Endothelial cell of umbilical vein (primary cell): ENCODE data around the gene NOTCH2. TPM values are rescaled to one million over a fixed set of nuclear protein-coding genes. Genes with fewer than 3 reads are reported as not detected.

Source experiments
- BruUV-seq: library from RNA; stranded (reverse); fragments of 400-500 nt; replicated peaks from 2 replicates; lab custom pipeline; 2021; lab: Mats Ljungman, UMichigan
- CTCF ChIA-PET: fragments of 300-600, 350-600 bp; sonication (Branson Sonifier 250); formaldehyde crosslinking; loops from one replicate; lab custom pipeline; 2021; ENCODE audit warnings: antibody characterized with exemption, inconsistent platforms; lab: Charles Lee
- POLR2A ChIA-PET: fragments of 300-600, 350-600 bp; sonication (Branson Sonifier 250); formaldehyde crosslinking; loops from one replicate; lab custom pipeline; 2021; ENCODE audit warnings: antibody characterized with exemption, inconsistent platforms; lab: Charles Lee
- DNase-seq: peaks from one replicate; pipeline ENCODE4 v3.0.0-alpha.2; 2011; ENCODE audit warnings: low read depth, low spot score
- FAIRE-seq: peaks from 2 replicates; lab custom pipeline; 2011; peaks lifted over from hg19 to GRCh38; lab: Jason Lieb, UNC
- H2AFZ ChIP-seq: 2 replicates; pipeline ENCODE4 v1.6.0; 2012; ENCODE audit warnings: low read depth, low read length, control low read depth, inconsistent platforms
- H3K27ac ChIP-seq: 2 replicates; pipeline ENCODE4 v1.5.1; 2011; ENCODE audit warnings: low read depth, mild to moderate bottlenecking, control low read depth, low read length, moderate library complexity; ENCODE audit not compliant: insufficient read depth
- H3K27me3 ChIP-seq, 2 experiments: 2 replicates each; pipeline versions ENCODE4 v1.6.0 to v1.6.1; 2011; ENCODE audit warnings: low read length in 2 of 2, mixed read lengths in 1 of 2; ENCODE audit not compliant: control insufficient read depth in 2 of 2, insufficient read depth in 2 of 2
- H3K36me3 ChIP-seq, 2 experiments: 2 replicates in 1 of 2; 3 replicates in 1 of 2; pipeline ENCODE4 v1.5.1; 2011; ENCODE audit warnings: low read length in 2 of 2, mild to moderate bottlenecking in 1 of 2, moderate library complexity in 1 of 2; ENCODE audit not compliant: control insufficient read depth in 2 of 2, insufficient read depth in 2 of 2; ENCODE audit errors: extremely low read depth in 1 of 2
- H3K4me1 ChIP-seq: 3 replicates; pipeline ENCODE4 v1.5.1; 2011; ENCODE audit warnings: mild to moderate bottlenecking, low read length; ENCODE audit not compliant: control insufficient read depth, insufficient read depth; ENCODE audit errors: extremely low read depth
- H3K4me2 ChIP-seq: 2 replicates; pipeline ENCODE4 v1.6.1; 2011; ENCODE audit warnings: low read length, control low read depth, mixed read lengths; ENCODE audit not compliant: insufficient read depth
- H3K4me3 ChIP-seq, 3 experiments: fragments of 200-600 bp in 1 of 3; sonication (generic), shearing (Covaris generic) in 1 of 3; replicated peaks in 1 of 3; 2 replicates each; pipeline ENCODE4 v1.5.1; 2011 to 2016; ENCODE audit warnings: control low read depth in 3 of 3, low read length in 3 of 3, mild to moderate bottlenecking in 2 of 3, inconsistent platforms in 1 of 3, low read depth in 1 of 3, moderate library complexity in 1 of 3; ENCODE audit not compliant: insufficient read depth in 1 of 3
- H3K79me2 ChIP-seq: 2 replicates; pipeline ENCODE4 v1.6.0; 2012; ENCODE audit warnings: low read length, inconsistent platforms; ENCODE audit not compliant: control insufficient read depth, insufficient read depth
- H3K9ac ChIP-seq: replicated peaks from 2 replicates; pipeline ENCODE3; 2011; ENCODE audit warnings: low read length, control low read depth; ENCODE audit not compliant: insufficient read depth; ENCODE audit errors: extremely low read depth
- H3K9me1 ChIP-seq: replicated peaks from 3 replicates; pipeline ENCODE4 v1.6.0; 2011; ENCODE audit warnings: mild to moderate bottlenecking, low read length; ENCODE audit not compliant: control insufficient read depth, insufficient read depth; ENCODE audit errors: extremely low read depth
- H3K9me3 ChIP-seq: replicated peaks from 2 replicates; pipeline ENCODE4 v1.5.1; 2012; ENCODE audit warnings: low read length, inconsistent platforms; ENCODE audit not compliant: control insufficient read depth, insufficient read depth
- H4K20me1 ChIP-seq: replicated peaks from 2 replicates; pipeline ENCODE3; 2011; ENCODE audit warnings: mild to moderate bottlenecking, low read length; ENCODE audit not compliant: control insufficient read depth, insufficient read depth; ENCODE audit errors: extremely low read depth
- EZH2 ChIP-seq: IDR thresholded peaks from 2 replicates; pipeline ENCODE4 v1.6.1; 2012; ENCODE audit warnings: borderline replicate concordance, low read depth, mild to moderate bottlenecking, moderate library complexity, low read length, inconsistent platforms; ENCODE audit not compliant: severe bottlenecking
- FOS ChIP-seq: IDR thresholded peaks from 2 replicates; pipeline ENCODE4 v1.6.1; 2011; ENCODE audit warnings: mild to moderate bottlenecking, low read length, moderate library complexity, borderline replicate concordance; ENCODE audit not compliant: insufficient read depth
- GATA2 ChIP-seq: IDR thresholded peaks from 2 replicates; pipeline ENCODE4 v1.7.0; 2011; ENCODE audit warnings: low read depth, mild to moderate bottlenecking, moderate library complexity, mixed read lengths, low read length; ENCODE audit not compliant: insufficient read length, insufficient read depth
- JUN ChIP-seq: IDR thresholded peaks from 2 replicates; pipeline ENCODE4 v1.6.1; 2011; ENCODE audit warnings: borderline replicate concordance, low read depth; ENCODE audit not compliant: insufficient read length, insufficient read depth
- MYC ChIP-seq: IDR thresholded peaks from one replicate; pipeline ENCODE4 v1.6.1; 2011; ENCODE audit warnings: mild to moderate bottlenecking, low read depth, low read length
- POLR2A ChIP-seq: IDR thresholded peaks from 2 replicates; pipeline ENCODE4 v1.6.1; 2012; ENCODE audit warnings: low read depth, mild to moderate bottlenecking, control low read depth, low read length
- POLR2AphosphoS5 ChIP-seq: IDR thresholded peaks from 2 replicates; pipeline ENCODE4 v1.6.1; 2012; ENCODE audit warnings: low read depth, mild to moderate bottlenecking, control low read depth, low read length, moderate library complexity; ENCODE audit not compliant: insufficient read depth
- dilution Hi-C: fragments of 300-500 bp; cut with MboI; formaldehyde crosslinking; loops from one replicate; pipeline ENCODE4 v1.15.0; 2019; ENCODE audit warnings: low sequenced_read_pairs; ENCODE audit not compliant: extremely low pct_ligation_motif_present
- intact Hi-C: fragments of 100-400 bp; cut with micrococcal nuclease; formaldehyde crosslinking; loops from one replicate; pipeline ENCODE4 v1.10.0; 2022
- polyA plus RNA-seq, 4 experiments: library from polyadenylated mRNA; depleted of rRNA in 3 of 4; stranded (reverse) in 3 of 4; unstranded in 1 of 4; fragments of >200 nt; gene quantifications; 2 replicates each; pipeline versions ENCODE4 v1.2.1 to v1.2.3, GENCODE V29; 2011 to 2012; ENCODE audit warnings: missing spikeins in 1 of 4
- total RNA-seq: library from RNA; stranded (reverse); gene quantifications from 2 replicates; pipeline ENCODE4 v1.2.3, GENCODE V29; 2021
- TF ChIP-seq, protein P1 (sequence below), 2 donors: IDR thresholded peaks; 1 replicate in 1 of 2; 2 replicates in 1 of 2; pipeline ENCODE4 v1.5.1; 2011; ENCODE audit warnings: low read length in 2 of 2, mild to moderate bottlenecking in 2 of 2, moderate library complexity in 2 of 2, control low read depth in 1 of 2, inconsistent platforms in 1 of 2, low read depth in 1 of 2; ENCODE audit not compliant: insufficient read depth in 1 of 2; ENCODE audit errors: extremely low read depth in 1 of 2
- TF ChIP-seq, protein P2 (sequence below): IDR thresholded peaks from 2 replicates; pipeline ENCODE4 v1.6.1; 2011; ENCODE audit not compliant: insufficient read depth, insufficient read length

NOTCH2 gene
- total and polyA plus RNA-seq, 2 donors (not counting 3 experiments of a cell fraction or from before 2014, with no cell fraction given) = 14.3 to 49.1 TPM

DNA sequence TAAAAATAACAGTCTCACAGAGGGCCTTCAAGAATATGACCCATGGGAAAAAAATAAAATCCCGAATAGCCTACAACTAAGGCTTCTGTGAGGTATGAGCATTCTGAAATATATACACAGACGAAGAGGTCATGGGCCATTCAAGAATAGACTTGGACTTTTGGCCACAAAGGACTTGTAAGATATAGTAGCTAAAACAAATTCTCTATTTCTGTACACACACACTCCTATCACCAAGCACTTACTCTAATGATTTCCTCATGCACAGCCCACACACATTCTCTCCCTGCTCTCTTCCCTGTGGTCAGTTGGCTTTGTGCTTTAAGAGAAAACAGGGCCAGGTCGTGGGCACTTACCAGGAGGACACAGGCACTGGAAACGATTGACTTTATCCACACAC is 103.4 kb downstream of the NOTCH2 start:
- no peak for DNase-seq
- Histone ChIP-seq H3K36me3 (peaks cover 0 to 7% of the 10 kb centered on the region in 2 experiments), H3K4me1 (no peaks in the 10 kb centered on the region), H3K9me3 (no peaks in the 10 kb centered on the region), H3K9ac (no peak overlapping the region), H4K20me1 (no peaks in the 10 kb centered on the region), H2AFZ (no peak overlapping the region), H3K9me1 (no peaks in the 10 kb centered on the region), H3K27me3 (no peaks in the 10 kb centered on the region), H3K79me2 (no peaks in the 10 kb centered on the region), H3K4me3 (no peak overlapping the region), H3K4me2 (no peak overlapping the region), H3K27ac (no peak overlapping the region)
- FAIRE-seq = no peak
- no TSS peak for BruUV-seq
- CTCF ChIA-PET = interaction anchor here (3.3 kb wide), 1 partner anchor 16 kb away, joined by 29 read pairs; no protein-coding TSS in a partner anchor
- intact Hi-C loops = no loop called here
- TF ChIP-seq, protein P1, sequence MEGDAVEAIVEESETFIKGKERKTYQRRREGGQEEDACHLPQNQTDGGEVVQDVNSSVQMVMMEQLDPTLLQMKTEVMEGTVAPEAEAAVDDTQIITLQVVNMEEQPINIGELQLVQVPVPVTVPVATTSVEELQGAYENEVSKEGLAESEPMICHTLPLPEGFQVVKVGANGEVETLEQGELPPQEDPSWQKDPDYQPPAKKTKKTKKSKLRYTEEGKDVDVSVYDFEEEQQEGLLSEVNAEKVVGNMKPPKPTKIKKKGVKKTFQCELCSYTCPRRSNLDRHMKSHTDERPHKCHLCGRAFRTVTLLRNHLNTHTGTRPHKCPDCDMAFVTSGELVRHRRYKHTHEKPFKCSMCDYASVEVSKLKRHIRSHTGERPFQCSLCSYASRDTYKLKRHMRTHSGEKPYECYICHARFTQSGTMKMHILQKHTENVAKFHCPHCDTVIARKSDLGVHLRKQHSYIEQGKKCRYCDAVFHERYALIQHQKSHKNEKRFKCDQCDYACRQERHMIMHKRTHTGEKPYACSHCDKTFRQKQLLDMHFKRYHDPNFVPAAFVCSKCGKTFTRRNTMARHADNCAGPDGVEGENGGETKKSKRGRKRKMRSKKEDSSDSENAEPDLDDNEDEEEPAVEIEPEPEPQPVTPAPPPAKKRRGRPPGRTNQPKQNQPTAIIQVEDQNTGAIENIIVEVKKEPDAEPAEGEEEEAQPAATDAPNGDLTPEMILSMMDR (IDR thresholded peaks at IDR 0.05; ENCODE audit: extremely low read depth in 1 of 2, insufficient read depth in 1 of 2, low read depth in 1 of 2, low read length in 2 of 2) = no peak
- TF ChIP-seq EZH2 (no peak), JUN (no peak), POLR2AphosphoS5 (no peak), FOS (no peak), POLR2A (no peak), MYC (no peak), GATA2 (no peak)
- TF ChIP-seq, protein P2, sequence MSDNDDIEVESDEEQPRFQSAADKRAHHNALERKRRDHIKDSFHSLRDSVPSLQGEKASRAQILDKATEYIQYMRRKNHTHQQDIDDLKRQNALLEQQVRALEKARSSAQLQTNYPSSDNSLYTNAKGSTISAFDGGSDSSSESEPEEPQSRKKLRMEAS = no peak
- dilution Hi-C loops = no loop called here
- POLR2A ChIA-PET = no interaction called here
